ENCODE results near the gene SHC3. TPM values are rescaled to one million over a fixed set of nuclear protein-coding genes. Genes with fewer than 3 reads are reported as not detected.
"Not testable (repeated sequence)": the region's sequence is repeated elsewhere in the genome, so short reads cannot be mapped to it uniquely, and the experiment has no call there.

The SHC3 gene
- polyA plus RNA-seq, 1 donor from 2014 or later: 22.9 TPM

GRCh38 chr9:89212171-89212570, 33.6 kb upstream of the SHC3 start:
- Histone ChIP-seq H2AFZ (ENCODE audit: low read depth, low read length) (no peak overlapping the region), H3K9ac (ENCODE audit: low read length) (no peak overlapping the region), H3F3A (ENCODE audit: insufficient read depth, low read length, poor library complexity, severe bottlenecking) (no peaks in the 10 kb centered on the region), H3K27ac (ENCODE audit: low read length) (no peak overlapping the region), H3K79me2 (replicated peaks; ENCODE audit: insufficient read depth, low read length) (no peaks in the 10 kb centered on the region), H3K36me3 (ENCODE audit: insufficient read depth, low read length) (no peaks in the 10 kb centered on the region), H3K9me2 (ENCODE audit: insufficient read depth, low read length) (no peaks in the 10 kb centered on the region), H3K4me3 (ENCODE audit: low read length) (no peak overlapping the region), H4K20me1 (ENCODE audit: insufficient read depth) (no peaks in the 10 kb centered on the region), H3K27me3 (ENCODE audit: insufficient read depth, low read depth, low read length) (no peaks in the 10 kb centered on the region), H3K4me2 (ENCODE audit: low read length) (no peak overlapping the region), H3K9me3 (ENCODE audit: low read length) (no peaks in the 10 kb centered on the region)
- TF ChIP-seq RAD21 (conservative IDR thresholded peaks at IDR 0.05) (no peak), POLR2AphosphoS5 (IDR thresholded peaks at IDR 0.05) (no peak), CTCF (IDR thresholded peaks at IDR 0.05; ENCODE audit: poor library complexity, severe bottlenecking) (no peak), EP300 (conservative IDR thresholded peaks at IDR 0.05; ENCODE audit: poor library complexity, severe bottlenecking) (no peak), TAF1 (IDR thresholded peaks at IDR 0.05; ENCODE audit: low read depth) (no peak), MXI1 (conservative IDR thresholded peaks at IDR 0.05; ENCODE audit: poor library complexity, severe bottlenecking) (no peak), REST (IDR thresholded peaks at IDR 0.05; ENCODE audit: borderline replicate concordance) (no peak), EZH2 (IDR thresholded peaks at IDR 0.05; ENCODE audit: borderline replicate concordance, insufficient read depth, low read length, poor library complexity, severe bottlenecking) (no peak), SMC3 (conservative IDR thresholded peaks at IDR 0.05; ENCODE audit: poor library complexity) (no peak)

GRCh38 chr9:89209311-89209710, 30.7 kb upstream of the SHC3 start:
- not testable (repeated sequence) for H3F3A ChIP-seq (ENCODE audit: insufficient read depth, low read length, poor library complexity, severe bottlenecking); H3K4me3 ChIP-seq (ENCODE audit: low read length); H3K27me3 ChIP-seq (ENCODE audit: insufficient read depth, low read depth, low read length); H3K9me3 ChIP-seq (ENCODE audit: low read length); H3K79me2 ChIP-seq (replicated peaks; ENCODE audit: insufficient read depth, low read length); H3K4me2 ChIP-seq (ENCODE audit: low read length); H3K27ac ChIP-seq (ENCODE audit: low read length); H2AFZ ChIP-seq (ENCODE audit: low read depth, low read length); H3K9ac ChIP-seq (ENCODE audit: low read length); H3K9me2 ChIP-seq (ENCODE audit: insufficient read depth, low read length); H4K20me1 ChIP-seq (ENCODE audit: insufficient read depth); H3K36me3 ChIP-seq (ENCODE audit: insufficient read depth, low read length)

- Histone ChIP-seq H3K4me2 (ENCODE audit: low read length) (no peak overlapping the region), H3K79me2 (replicated peaks; ENCODE audit: insufficient read depth, low read length) (no peaks in the 10 kb centered on the region), H3K27ac (ENCODE audit: low read length) (no peak overlapping the region), H4K20me1 (ENCODE audit: insufficient read depth) (no peaks in the 10 kb centered on the region), H3K9ac (ENCODE audit: low read length) (no peak overlapping the region), H3K27me3 (ENCODE audit: insufficient read depth, low read depth, low read length) (no peaks in the 10 kb centered on the region), H3K9me2 (ENCODE audit: insufficient read depth, low read length) (no peaks in the 10 kb centered on the region), H2AFZ (ENCODE audit: low read depth, low read length) (no peak overlapping the region), H3K36me3 (ENCODE audit: insufficient read depth, low read length) (no peaks in the 10 kb centered on the region), H3K9me3 (ENCODE audit: low read length) (no peaks in the 10 kb centered on the region), H3K4me3 (ENCODE audit: low read length) (no peak overlapping the region), H3F3A (ENCODE audit: insufficient read depth, low read length, poor library complexity, severe bottlenecking) (no peaks in the 10 kb centered on the region)
- TF ChIP-seq POLR2AphosphoS5 (IDR thresholded peaks at IDR 0.05) (no peak), CTCF (IDR thresholded peaks at IDR 0.05; ENCODE audit: poor library complexity, severe bottlenecking) (no peak), REST (IDR thresholded peaks at IDR 0.05; ENCODE audit: borderline replicate concordance) (no peak), SMC3 (conservative IDR thresholded peaks at IDR 0.05; ENCODE audit: poor library complexity) (no peak), TAF1 (IDR thresholded peaks at IDR 0.05; ENCODE audit: low read depth) (no peak)
Measured at GRCh38 chr9:89207026-89207425, 28.4 kb upstream of the SHC3 start.

All from neural cell (in vitro differentiated cells).